Activated naive CD8-positive, alpha-beta T cell treated with anti-CD3 and anti-CD28 coated beads, Interleukin-2, amount 50 U/mL, for 24 hours (primary cell): ENCODE data around the gene CORO2B.

Experiments used
- ATAC-seq: fragments of 150-1000 bp; cut with Tn5 transposase; one replicate; pipeline ENCODE4 v1.10.0; 2021
- DNase-seq: peaks from one replicate; pipeline ENCODE4 v3.0.0; 2021
- H3K27ac Mint-ChIP-seq: one replicate; pipeline ENCODE4 v1.8.0; 2021; ENCODE audit warnings: mild to moderate bottlenecking, mixed read lengths
- H3K27me3 Mint-ChIP-seq: one replicate; pipeline ENCODE4 v1.8.0; 2021; ENCODE audit warnings: mixed read lengths
- H3K36me3 Mint-ChIP-seq: one replicate; pipeline ENCODE4 v1.8.0; 2021; ENCODE audit warnings: low read depth, mixed read lengths
- H3K4me1 Mint-ChIP-seq: one replicate; pipeline ENCODE4 v1.8.0; 2021; ENCODE audit warnings: mixed read lengths
- H3K4me3 Mint-ChIP-seq: one replicate; pipeline ENCODE4 v1.8.0; 2021; ENCODE audit warnings: mild to moderate bottlenecking, moderate library complexity, mixed read lengths
- H3K9me3 Mint-ChIP-seq: one replicate; pipeline ENCODE4 v1.8.0; 2021; ENCODE audit warnings: mixed read lengths

The CORO2B gene

DNA sequence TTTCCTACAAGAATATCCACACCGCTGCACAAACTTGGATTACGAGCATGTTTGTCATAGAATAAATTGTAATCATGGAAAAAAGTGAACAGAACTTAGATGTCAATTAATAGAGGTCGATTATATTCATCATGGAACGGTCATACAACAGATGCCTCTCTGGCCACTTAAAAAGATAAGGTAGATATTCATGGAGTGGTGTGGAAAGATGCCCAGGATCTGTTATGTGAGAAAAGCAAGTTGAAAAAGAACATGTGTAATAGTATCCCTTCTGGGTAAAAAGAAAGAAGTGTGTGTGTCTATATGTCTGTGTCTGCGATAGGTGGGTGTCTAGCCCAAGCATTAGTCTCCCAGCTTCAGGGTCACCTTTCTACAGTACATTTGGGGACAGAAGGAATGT, 128.6 kb downstream of the CORO2B start:
- DNase-seq: no peak
- H3K4me1 Mint-ChIP-seq: no peaks in the 10 kb centered on the region
- H3K9me3 Mint-ChIP-seq: no peaks in the 10 kb centered on the region
- H3K27ac Mint-ChIP-seq: no peak overlapping the region
- H3K4me3 Mint-ChIP-seq: no peak overlapping the region
- H3K27me3 Mint-ChIP-seq: peaks cover 11% of the 10 kb centered on the region
- no peaks in the 10 kb centered on the region for H3K36me3 Mint-ChIP-seq
- no peak for ATAC-seq

DNA sequence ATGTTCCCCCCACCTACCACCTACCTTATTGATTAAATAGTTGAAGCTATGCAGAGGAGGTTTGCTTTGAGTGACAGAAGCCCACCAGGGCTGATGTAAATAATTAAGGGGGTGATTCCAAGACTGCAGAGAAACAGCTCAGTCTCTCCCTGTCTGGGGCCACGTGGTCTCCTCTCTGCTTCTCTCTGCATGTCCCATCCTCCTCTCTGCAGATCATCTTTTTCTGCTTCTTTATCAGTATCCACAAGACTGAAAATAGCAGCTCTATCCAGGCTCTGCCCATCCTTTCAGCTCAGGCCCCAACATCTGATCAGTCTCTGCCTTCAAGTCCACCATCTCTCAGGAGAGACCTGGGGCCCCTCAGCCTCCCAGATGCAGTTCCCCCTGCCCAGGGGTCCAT, 131.1 kb downstream of the CORO2B start:
- Mint-ChIP-seq H3K27ac (no peak overlapping the region), H3K27me3 (peaks cover 11% of the 10 kb centered on the region), H3K9me3 (no peaks in the 10 kb centered on the region), H3K4me3 (no peak overlapping the region), H3K4me1 (no peaks in the 10 kb centered on the region), H3K36me3 (no peaks in the 10 kb centered on the region)
- no peak for ATAC-seq
- DNase-seq: no peak

DNA sequence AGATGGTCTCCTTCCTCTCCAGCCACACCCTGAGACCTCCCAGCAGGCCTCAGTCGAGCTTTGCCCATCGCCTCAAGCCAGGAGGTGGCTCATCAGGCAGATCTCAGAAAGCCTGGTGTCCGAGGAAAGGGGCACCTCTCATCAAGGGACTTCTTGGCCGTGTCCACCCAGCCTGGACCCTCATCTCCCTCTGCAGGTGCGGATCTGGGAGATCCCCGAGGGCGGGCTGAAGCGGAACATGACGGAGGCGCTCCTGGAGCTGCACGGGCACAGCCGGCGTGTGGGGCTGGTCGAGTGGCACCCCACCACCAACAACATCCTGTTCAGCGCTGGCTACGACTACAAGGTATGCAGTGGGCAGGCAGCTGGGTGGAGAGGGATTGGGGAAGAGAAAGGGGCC, 131.7 kb downstream of the CORO2B start:
- H3K27ac Mint-ChIP-seq: no peak overlapping the region
- H3K4me3 Mint-ChIP-seq: no peak overlapping the region
- H3K9me3 Mint-ChIP-seq: no peaks in the 10 kb centered on the region
- peaks cover 9% of the 10 kb centered on the region for H3K27me3 Mint-ChIP-seq
- no peaks in the 10 kb centered on the region for H3K36me3 Mint-ChIP-seq
- H3K4me1 Mint-ChIP-seq: no peaks in the 10 kb centered on the region
- no peak for DNase-seq
- no peak for ATAC-seq

DNA sequence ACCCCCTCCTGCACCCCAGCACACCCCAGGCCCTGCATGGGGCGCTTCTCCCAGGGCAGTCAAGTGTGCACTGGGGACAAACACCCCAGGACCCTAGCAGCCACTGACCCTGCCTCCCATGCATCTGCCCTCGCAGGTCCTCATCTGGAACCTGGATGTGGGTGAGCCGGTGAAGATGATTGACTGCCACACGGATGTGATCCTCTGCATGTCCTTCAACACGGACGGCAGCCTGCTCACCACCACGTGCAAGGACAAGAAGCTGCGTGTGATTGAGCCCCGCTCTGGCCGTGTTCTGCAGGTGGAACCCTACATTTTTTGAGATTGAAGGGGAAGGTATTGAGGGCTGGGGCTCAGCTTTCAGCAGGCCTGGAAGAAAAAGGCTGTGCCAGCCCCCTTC, 132.6 kb downstream of the CORO2B start:
- H3K27me3 Mint-ChIP-seq: peaks cover 5% of the 10 kb centered on the region
- DNase-seq (no peak), ATAC-seq (no peak)
- no peak overlapping the region for H3K27ac Mint-ChIP-seq
- H3K9me3 Mint-ChIP-seq: no peaks in the 10 kb centered on the region
- H3K4me3 Mint-ChIP-seq: no peak overlapping the region
- no peaks in the 10 kb centered on the region for H3K4me1 Mint-ChIP-seq
- H3K36me3 Mint-ChIP-seq: no peaks in the 10 kb centered on the region

DNA sequence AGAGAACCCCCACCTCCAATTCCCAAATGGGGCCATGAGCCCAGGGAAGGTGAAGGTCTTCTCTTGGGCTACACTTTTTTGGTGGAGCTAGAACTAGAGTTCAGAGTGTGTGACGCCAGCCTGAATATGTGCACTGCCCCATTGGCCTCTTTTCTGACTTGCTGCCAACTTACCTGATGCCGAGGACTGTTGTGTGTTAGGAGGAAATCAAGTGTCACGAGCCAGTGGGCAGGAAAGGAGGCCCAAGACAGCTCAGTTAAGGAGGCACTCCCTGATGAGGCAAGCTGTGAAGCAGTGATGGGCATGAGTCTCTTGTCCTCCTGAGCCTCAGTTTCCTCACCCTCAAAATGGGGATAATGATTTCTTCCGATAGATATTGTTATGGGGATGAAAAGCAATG, 134.1 kb downstream of the CORO2B start:
- Mint-ChIP-seq H3K27ac (no peak overlapping the region), H3K4me3 (no peak overlapping the region), H3K9me3 (no peaks in the 10 kb centered on the region), H3K4me1 (no peaks in the 10 kb centered on the region), H3K36me3 (no peaks in the 10 kb centered on the region), H3K27me3 (peaks cover 4% of the 10 kb centered on the region)
- DNase-seq (no peak), ATAC-seq (no peak)

DNA sequence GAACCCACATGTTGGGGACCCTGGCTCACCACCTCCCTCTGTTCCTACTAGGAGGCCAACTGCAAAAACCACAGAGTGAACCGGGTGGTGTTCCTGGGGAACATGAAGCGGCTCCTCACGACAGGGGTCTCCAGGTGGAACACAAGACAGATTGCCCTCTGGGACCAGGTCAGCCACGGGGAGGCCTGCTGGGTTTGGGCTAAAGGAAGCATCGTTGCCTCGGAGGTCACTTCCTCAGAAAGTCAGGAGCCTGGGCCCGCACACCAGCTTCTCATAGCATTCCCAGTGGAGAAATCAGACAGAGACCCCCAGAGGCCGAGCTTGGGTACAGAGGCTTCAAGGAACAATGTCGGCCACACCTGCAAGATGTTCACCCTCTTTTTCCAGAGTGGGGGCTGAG, 135.1 kb downstream of the CORO2B start:
- Mint-ChIP-seq H3K4me1 (no peaks in the 10 kb centered on the region), H3K9me3 (no peaks in the 10 kb centered on the region), H3K27me3 (peaks cover 4% of the 10 kb centered on the region), H3K27ac (no peak overlapping the region), H3K36me3 (no peaks in the 10 kb centered on the region), H3K4me3 (no peak overlapping the region)
- DNase-seq (no peak), ATAC-seq (no peak)

DNA sequence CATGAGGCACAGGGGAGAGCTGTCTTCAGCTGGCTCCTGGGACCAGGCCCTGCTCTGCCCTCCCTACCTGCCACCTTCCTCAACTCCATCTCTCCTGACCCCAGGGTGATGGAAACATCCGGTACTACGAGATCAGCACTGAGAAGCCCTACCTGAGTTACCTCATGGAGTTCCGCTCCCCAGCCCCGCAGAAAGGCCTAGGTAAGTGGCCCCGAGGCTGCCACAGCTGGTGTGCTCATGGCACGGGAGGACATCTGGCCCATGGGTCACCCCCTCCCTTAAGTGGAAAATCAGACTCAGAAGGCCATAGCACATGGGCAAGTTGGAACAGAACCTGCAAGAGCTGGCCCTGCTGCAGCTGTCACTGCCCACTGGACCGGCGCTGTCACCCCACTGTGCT, 136.3 kb downstream of the CORO2B start:
- H3K27me3 Mint-ChIP-seq: peaks cover 4% of the 10 kb centered on the region
- no peaks in the 10 kb centered on the region for H3K36me3 Mint-ChIP-seq
- no peak overlapping the region for H3K4me3 Mint-ChIP-seq
- H3K9me3 Mint-ChIP-seq: no peaks in the 10 kb centered on the region
- H3K4me1 Mint-ChIP-seq: no peaks in the 10 kb centered on the region
- DNase-seq: no peak
- no peak overlapping the region for H3K27ac Mint-ChIP-seq
- ATAC-seq: no peak

DNA sequence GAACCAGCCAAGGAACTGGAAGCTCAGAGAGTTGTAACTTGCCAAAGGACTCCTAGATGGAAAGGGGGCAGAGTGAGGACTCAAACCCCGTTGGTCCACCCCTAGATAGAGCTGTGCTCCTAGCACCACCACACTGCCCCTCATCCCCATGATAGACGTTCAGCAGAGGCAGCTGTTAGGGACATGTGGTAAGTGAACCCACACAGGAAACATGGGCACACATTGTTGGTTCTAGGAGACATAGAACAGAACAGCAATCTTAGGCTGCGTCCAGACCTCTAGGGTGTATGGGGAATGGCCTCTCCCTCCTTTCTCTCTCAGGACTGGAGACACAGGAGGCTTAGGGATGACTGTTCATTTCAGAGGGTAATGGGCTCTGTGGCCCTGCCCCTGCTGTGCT, 139.2 kb downstream of the CORO2B start:
- Mint-ChIP-seq H3K9me3 (no peaks in the 10 kb centered on the region), H3K4me1 (no peaks in the 10 kb centered on the region), H3K27ac (no peak overlapping the region), H3K4me3 (no peak overlapping the region), H3K27me3 (peaks cover 4% of the 10 kb centered on the region), H3K36me3 (no peaks in the 10 kb centered on the region)
- ATAC-seq (no peak), DNase-seq (no peak)

DNA sequence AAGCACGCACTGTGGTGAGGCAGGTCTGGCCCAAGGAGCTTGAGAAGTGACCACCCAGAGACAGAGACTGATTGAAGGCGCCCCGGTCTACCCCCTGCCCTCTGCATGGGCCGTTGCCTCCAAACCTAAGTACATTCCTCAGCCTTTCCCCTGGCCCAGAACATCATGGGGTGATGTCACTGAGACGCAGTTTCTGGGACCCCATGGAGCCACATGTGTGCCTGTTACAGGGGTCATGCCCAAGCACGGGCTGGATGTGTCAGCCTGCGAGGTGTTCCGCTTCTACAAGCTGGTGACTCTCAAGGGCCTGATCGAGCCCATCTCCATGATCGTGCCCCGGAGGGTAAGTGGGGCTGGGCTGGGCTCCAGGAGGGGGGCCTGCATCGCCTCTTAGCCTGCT, 139.7 kb downstream of the CORO2B start:
- Mint-ChIP-seq H3K4me1 (no peaks in the 10 kb centered on the region), H3K36me3 (no peaks in the 10 kb centered on the region), H3K4me3 (no peak overlapping the region), H3K27me3 (peaks cover 4% of the 10 kb centered on the region), H3K9me3 (no peaks in the 10 kb centered on the region), H3K27ac (no peak overlapping the region)
- ATAC-seq (no peak), DNase-seq (no peak)

DNA sequence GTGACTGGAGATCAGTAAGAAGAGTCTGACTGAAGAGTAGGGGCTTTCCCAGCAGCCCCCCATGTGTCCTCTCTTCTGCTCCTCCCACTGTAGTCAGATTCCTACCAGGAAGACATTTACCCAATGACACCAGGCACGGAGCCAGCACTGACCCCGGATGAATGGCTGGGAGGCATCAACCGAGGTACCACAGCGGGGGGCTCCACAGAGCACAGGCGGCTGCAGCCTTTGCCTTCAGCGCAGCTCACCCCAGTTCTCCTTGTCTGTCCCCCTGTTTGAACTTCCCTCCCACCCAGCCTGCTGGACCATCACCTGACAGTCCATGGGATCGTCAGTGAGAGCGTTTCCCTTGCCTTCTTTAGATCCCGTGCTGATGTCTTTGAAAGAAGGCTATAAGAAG, 140.3 kb downstream of the CORO2B start:
- Mint-ChIP-seq H3K4me3 (no peak overlapping the region), H3K4me1 (no peaks in the 10 kb centered on the region), H3K9me3 (no peaks in the 10 kb centered on the region), H3K27ac (no peak overlapping the region), H3K27me3 (peaks cover 4% of the 10 kb centered on the region), H3K36me3 (no peaks in the 10 kb centered on the region)
- DNase-seq (no peak), ATAC-seq (no peak)

DNA sequence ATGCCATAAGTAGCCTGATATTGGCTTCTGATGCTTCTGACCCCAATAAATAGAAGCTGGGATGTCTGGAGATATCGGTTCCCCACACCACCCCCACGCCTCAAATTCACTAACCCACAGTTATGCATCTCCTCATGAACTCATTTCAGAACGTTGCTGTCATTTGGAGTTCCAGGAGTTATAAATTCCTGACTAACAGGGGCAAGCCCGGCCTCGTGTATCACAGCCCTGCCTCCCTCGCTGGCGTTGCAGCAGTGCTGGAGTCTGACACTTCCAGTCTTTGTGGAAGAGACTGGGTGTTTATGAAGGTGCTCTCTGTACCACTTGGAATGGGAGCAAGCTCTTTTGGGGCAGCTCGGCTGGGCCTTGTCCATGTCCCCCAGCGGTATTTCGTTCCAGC, 140.9 kb downstream of the CORO2B start:
- no peaks in the 10 kb centered on the region for H3K36me3 Mint-ChIP-seq
- DNase-seq: no peak

DNA sequence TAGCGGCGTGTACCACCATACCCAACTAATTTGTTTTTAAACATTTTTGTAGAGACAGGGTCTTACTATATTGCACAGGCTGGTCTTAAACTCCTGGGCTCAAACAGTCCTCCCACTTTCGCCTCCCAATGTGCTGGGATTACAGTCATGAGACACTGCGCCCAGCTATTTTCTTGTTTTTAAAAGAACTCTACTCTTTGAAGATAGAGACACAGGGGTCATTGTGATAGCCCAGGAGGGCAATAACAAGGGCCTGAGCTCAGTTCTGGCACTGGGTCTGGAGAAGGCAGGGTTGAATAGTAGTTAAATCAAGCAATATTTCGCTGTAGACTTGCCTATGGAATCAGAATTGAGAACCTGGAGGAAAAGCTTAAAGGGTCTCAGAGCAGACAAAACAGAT, 143.1 kb downstream of the CORO2B start:
- no peak overlapping the region for H3K4me3 Mint-ChIP-seq
- H3K9me3 Mint-ChIP-seq: no peaks in the 10 kb centered on the region
- DNase-seq (no peak), ATAC-seq (no peak)
- H3K27me3 Mint-ChIP-seq: no peaks in the 10 kb centered on the region
- no peak overlapping the region for H3K27ac Mint-ChIP-seq
- no peaks in the 10 kb centered on the region for H3K36me3 Mint-ChIP-seq
- H3K4me1 Mint-ChIP-seq: no peaks in the 10 kb centered on the region

More for the DNA sequence above, 140.9 kb downstream of the CORO2B start:
- peaks cover 4% of the 10 kb centered on the region for H3K27me3 Mint-ChIP-seq
- H3K27ac Mint-ChIP-seq: no peak overlapping the region
- no peaks in the 10 kb centered on the region for H3K4me1 Mint-ChIP-seq
- no peaks in the 10 kb centered on the region for H3K9me3 Mint-ChIP-seq
- no peak overlapping the region for H3K4me3 Mint-ChIP-seq
- ATAC-seq: no peak

DNA sequence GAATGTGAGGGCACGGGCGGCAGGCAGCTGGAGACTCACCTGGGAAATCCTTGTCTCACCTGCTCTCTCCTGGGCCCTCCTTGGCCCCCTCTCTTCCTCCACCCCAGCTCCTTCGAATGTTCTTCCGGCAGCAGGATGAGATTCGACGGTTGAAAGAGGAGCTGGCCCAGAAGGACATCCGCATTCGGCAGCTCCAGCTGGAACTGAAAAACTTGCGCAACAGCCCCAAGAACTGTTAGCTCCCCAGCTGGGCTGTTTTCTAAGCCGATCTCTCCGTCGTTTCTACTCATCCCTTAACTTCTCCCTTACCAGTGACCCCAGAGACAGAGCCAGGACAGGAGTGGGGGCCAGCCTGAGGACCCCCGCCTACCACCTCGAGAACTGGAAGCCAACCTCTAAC, 146.9 kb downstream of the CORO2B start:
- H3K4me3 Mint-ChIP-seq: no peak overlapping the region
- no peaks in the 10 kb centered on the region for H3K36me3 Mint-ChIP-seq
- no peaks in the 10 kb centered on the region for H3K9me3 Mint-ChIP-seq
- H3K27ac Mint-ChIP-seq: no peak overlapping the region
- ATAC-seq: no peak
- no peaks in the 10 kb centered on the region for H3K27me3 Mint-ChIP-seq
- H3K4me1 Mint-ChIP-seq: no peaks in the 10 kb centered on the region
- no peak for DNase-seq

DNA sequence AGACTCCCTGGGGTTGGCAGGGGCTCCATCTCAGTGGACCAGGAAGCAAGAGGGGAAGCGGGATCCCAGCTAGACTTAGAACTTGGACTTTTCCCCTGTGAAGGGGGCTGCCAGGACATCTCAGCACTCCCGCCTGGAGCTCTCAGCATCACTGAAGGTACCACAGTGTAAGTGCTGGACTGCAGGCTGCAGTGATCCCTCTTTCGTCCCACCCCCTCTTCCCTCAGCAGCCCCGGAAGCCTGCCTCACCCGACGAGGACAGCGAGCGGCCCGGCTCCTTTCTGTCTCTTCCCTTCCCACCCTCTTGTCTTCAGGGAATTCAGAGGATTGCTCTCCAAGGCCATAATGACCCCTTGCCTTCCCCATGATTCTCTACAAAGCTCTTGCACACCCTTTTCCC, 147.5 kb downstream of the CORO2B start:
- no peaks in the 10 kb centered on the region for H3K9me3 Mint-ChIP-seq
- no peaks in the 10 kb centered on the region for H3K4me1 Mint-ChIP-seq
- no peaks in the 10 kb centered on the region for H3K36me3 Mint-ChIP-seq
- H3K27ac Mint-ChIP-seq: no peak overlapping the region
- no peak for DNase-seq
- no peaks in the 10 kb centered on the region for H3K27me3 Mint-ChIP-seq
- no peak for ATAC-seq
- no peak overlapping the region for H3K4me3 Mint-ChIP-seq

DNA sequence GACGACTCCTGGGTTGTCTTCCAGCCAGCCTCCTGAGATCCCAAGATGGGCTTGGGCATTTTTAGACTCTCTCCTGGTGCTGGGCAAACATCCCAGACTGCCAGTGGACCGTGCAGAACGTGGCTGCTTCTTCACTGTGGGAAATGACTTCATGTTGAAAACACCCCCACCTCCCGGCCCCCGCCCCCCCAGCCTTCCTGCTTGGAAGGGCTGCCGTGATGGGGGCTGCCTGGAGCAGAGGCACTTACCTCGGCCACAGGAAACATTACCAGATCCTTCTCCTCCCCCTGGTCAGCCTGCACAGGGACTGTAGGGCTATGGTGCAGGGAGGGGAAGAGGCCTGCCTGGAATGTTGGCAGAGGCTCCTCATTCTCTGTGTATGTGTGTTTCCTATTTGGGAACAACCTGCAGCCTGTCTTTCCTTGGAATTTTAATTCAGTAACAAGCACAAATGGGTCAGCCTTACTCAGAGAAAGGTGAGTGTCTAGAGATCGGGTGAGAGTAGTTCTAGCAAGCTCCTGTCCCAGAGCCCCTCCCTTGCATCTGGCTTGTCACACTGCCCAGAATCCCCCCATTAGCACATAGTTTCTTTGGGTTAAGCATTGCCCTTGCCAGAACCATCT, 151.1 kb downstream of the CORO2B start:
- no peaks in the 10 kb centered on the region for H3K9me3 Mint-ChIP-seq
- peaks cover 3% of the 10 kb centered on the region for H3K4me1 Mint-ChIP-seq
- no peak overlapping the region for H3K27ac Mint-ChIP-seq
- ATAC-seq: no peak
- H3K4me3 Mint-ChIP-seq: no peak overlapping the region
- DNase-seq: no peak
- H3K27me3 Mint-ChIP-seq: no peaks in the 10 kb centered on the region
- no peaks in the 10 kb centered on the region for H3K36me3 Mint-ChIP-seq

DNA sequence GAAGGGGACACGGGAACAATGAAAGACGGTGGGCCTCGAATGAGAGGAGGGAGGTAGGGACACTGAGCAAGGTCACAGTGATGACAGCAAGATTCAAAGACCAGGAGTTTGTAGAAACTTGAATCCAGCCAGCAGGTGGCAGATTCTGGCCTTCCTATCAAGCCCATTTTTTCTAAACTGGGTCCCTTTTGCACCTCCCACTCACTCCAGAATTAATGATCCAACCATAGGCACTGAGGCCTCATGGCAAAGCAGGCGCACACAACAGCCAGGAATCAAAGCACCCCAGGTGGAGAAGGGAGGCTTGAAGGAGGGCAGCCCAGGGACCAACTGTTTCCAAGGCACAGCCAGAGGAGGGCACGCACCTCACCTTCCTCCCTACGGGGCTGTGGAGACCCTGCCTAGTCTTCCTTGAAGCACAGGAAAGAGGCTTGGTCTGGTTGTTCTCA, 151.7 kb downstream of the CORO2B start:
- no peak for ATAC-seq
- H3K4me3 Mint-ChIP-seq: no peak overlapping the region

More for the DNA sequence above, 151.7 kb downstream of the CORO2B start:
- peak; percentile 10 for DNase-seq
- peaks cover 3% of the 10 kb centered on the region for H3K4me1 Mint-ChIP-seq
- no peaks in the 10 kb centered on the region for H3K36me3 Mint-ChIP-seq
- no peaks in the 10 kb centered on the region for H3K9me3 Mint-ChIP-seq
- no peak overlapping the region for H3K27ac Mint-ChIP-seq
- H3K27me3 Mint-ChIP-seq: no peaks in the 10 kb centered on the region
